ENCODE measurements around the gene GRID2IP. TPM values are rescaled to one million over a fixed set of nuclear protein-coding genes. Genes with fewer than 3 reads are reported as not detected.
A peak's percentile ranks its signal among the peaks of the same experiment; 100 is the strongest.

GRID2IP gene
- polyA plus RNA-seq, 1 donor = 0.91 TPM

- no peak for DNase-seq
These were observed 24.3 kb downstream of the GRID2IP start for GRCh38 chr7:6526997-6527378.

GRCh38 chr7:6520163-6520981 lies 30.9 kb downstream of the GRID2IP start:
- no peak for DNase-seq

GRCh38 chr7:6516387-6516983 lies 34.8 kb downstream of the GRID2IP start:
- DNase-seq = peak; percentile 83

- no peak for DNase-seq
These were observed 37.7 kb downstream of the GRID2IP start for GRCh38 chr7:6513541-6513940.

GRCh38 chr7:6512892-6513291 lies 38.4 kb downstream of the GRID2IP start:
- no peak for DNase-seq

GRCh38 chr7:6510476-6511133 lies 40.7 kb downstream of the GRID2IP start:
- no peak for DNase-seq

- DNase-seq = no peak
These were observed 42.3 kb downstream of the GRID2IP start for GRCh38 chr7:6508950-6509349.

- no peak for DNase-seq
These were observed 42.7 kb downstream of the GRID2IP start for GRCh38 chr7:6508539-6508938.

GRCh38 chr7:6507906-6508305 lies 43.4 kb downstream of the GRID2IP start:
- no peak for DNase-seq

- DNase-seq = no peak
These were observed 45.3 kb downstream of the GRID2IP start for GRCh38 chr7:6505685-6506559.

GRCh38 chr7:6504996-6505395 lies 46.3 kb downstream of the GRID2IP start:
- no peak for DNase-seq

GRCh38 chr7:6502886-6503285 lies 48.4 kb downstream of the GRID2IP start:
- no peak for DNase-seq

GRCh38 chr7:6501586-6502564 lies 49.4 kb downstream of the GRID2IP start:
- no peak for DNase-seq

GRCh38 chr7:6500691-6501090 lies 50.6 kb downstream of the GRID2IP start:
- DNase-seq = no peak

GRCh38 chr7:6497994-6498393 lies 53.3 kb downstream of the GRID2IP start:
- DNase-seq = no peak

GRCh38 chr7:6497637-6497905 lies 53.7 kb downstream of the GRID2IP start:
- no peak for DNase-seq

GRCh38 chr7:6496842-6497636 lies 54.2 kb downstream of the GRID2IP start:
- no peak for DNase-seq

GRCh38 chr7:6495597-6496262 lies 55.5 kb downstream of the GRID2IP start:
- no peak for DNase-seq

- DNase-seq = no peak
These were observed 56.9 kb downstream of the GRID2IP start for GRCh38 chr7:6494365-6494764.

GRCh38 chr7:6491194-6491593 lies 60.1 kb downstream of the GRID2IP start:
- DNase-seq = no peak
